ENCODE data around the gene MIS18BP1. TPM values are rescaled to one million over a fixed set of nuclear protein-coding genes. Genes with fewer than 3 reads are reported as not detected.
"Not testable (repeated sequence)": the region's sequence is repeated elsewhere in the genome, so short reads cannot be mapped to it uniquely, and the experiment has no call there.

Gene MIS18BP1
- total RNA-seq, result 1 to 10 TPM; 4.7 to 7.0 (median 6.1) TPM

GRCh38 chr14:45253070-45253753 lies at the start of gene MIS18BP1:
MIS18BP1 (minus strand) TSS chr14:45253202; CDS start chr14:45247286, 5,916 bp downstream.
- Histone ChIP-seq H3K4me1 (peaks cover 6 to 13% of the 10 kb centered on the region in 2 donors), H3K9me3 (no peaks in the 10 kb centered on the region), H3K27ac (peak within 1 kb of the TSS; percentile 77 to 87 (median 82)), H3K36me3 (no peaks in the 10 kb centered on the region), H3K27me3 (no peaks in the 10 kb centered on the region), H3K4me3 (peak within 1 kb of the TSS; percentile 66 to 83 (median 76))
- TF ChIP-seq POLR2A (IDR thresholded peaks at IDR 0.05), result peak; percentile 31 to 51
- TF ChIP-seq, protein P1, sequence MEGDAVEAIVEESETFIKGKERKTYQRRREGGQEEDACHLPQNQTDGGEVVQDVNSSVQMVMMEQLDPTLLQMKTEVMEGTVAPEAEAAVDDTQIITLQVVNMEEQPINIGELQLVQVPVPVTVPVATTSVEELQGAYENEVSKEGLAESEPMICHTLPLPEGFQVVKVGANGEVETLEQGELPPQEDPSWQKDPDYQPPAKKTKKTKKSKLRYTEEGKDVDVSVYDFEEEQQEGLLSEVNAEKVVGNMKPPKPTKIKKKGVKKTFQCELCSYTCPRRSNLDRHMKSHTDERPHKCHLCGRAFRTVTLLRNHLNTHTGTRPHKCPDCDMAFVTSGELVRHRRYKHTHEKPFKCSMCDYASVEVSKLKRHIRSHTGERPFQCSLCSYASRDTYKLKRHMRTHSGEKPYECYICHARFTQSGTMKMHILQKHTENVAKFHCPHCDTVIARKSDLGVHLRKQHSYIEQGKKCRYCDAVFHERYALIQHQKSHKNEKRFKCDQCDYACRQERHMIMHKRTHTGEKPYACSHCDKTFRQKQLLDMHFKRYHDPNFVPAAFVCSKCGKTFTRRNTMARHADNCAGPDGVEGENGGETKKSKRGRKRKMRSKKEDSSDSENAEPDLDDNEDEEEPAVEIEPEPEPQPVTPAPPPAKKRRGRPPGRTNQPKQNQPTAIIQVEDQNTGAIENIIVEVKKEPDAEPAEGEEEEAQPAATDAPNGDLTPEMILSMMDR (IDR thresholded peaks at IDR 0.05 in 4 of 5, conservative IDR thresholded peaks at IDR 0.05 in 1 of 5), result peak; percentile 43 to 76 (median 60)
- ATAC-seq (peak; percentile 93 to 96), DNase-seq (peak; percentile 87)
- intact Hi-C loops (cut with DNase I; ENCODE audit: low total_unique reads) (loop anchor here (1.0 to 2.0 kb wide), 2 partner anchors 15 to 118 kb away; partner anchors contain the start of genes FANCM and FKBP3), in situ Hi-C loops (cut with MboI; ENCODE audit: low sequenced_read_pairs in 4 of 4) (loop anchor here (25.0 kb wide), 1 partner anchor 341 kb away; no protein-coding TSS in a partner anchor)

DNA sequence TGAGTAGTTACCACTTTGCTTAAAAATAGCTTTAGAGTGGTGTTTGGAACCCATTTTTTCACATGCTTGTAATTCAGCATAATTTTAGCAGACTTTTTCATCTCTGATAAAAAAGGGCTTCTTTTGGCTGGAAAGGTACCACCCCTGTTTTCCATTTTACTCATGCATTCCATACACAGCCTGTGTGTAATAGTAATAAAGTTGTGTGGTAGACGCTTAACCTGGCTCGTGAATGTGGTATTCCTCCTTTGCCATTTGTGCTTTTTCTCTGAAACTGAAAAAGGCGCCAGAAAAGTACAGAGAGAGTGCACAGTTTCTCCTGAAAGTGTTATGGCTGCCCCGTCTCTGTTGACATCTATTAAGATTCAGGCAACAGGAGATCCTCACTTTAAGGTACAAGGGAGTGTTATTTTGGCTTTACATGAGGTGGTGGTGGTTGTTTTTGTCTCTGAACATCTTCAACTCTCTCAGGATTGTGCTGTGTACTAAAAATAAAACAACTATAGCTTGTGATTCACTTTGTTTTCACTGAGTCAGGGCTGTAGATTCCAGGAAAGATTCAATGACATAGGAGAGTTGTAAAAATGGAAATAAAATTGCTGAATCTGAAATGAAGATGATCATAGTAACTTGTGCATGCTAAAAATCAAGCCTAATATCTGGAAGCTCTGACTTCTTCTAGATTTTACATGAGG lies 45.6 kb upstream of the MIS18BP1 start:
- TF ChIP-seq, protein P1 (IDR thresholded peaks at IDR 0.05 in 4 of 5, conservative IDR thresholded peaks at IDR 0.05 in 1 of 5), result no peak
- no peak for TF ChIP-seq POLR2A (IDR thresholded peaks at IDR 0.05)
- H3K27me3 ChIP-seq, result no peaks in the 10 kb centered on the region
- in situ Hi-C loops (cut with MboI; ENCODE audit: low sequenced_read_pairs in 4 of 4) (no loop called here), intact Hi-C loops (cut with DNase I; ENCODE audit: low total_unique reads) (no loop called here)
- H3K36me3 ChIP-seq, result no peaks in the 10 kb centered on the region
- H3K9me3 ChIP-seq, result no peaks in the 10 kb centered on the region
- no peak overlapping the region for H3K27ac ChIP-seq
- H3K4me3 ChIP-seq, result no peak overlapping the region
- ATAC-seq, result no peak
- no peaks in the 10 kb centered on the region for H3K4me1 ChIP-seq
- DNase-seq, result no peak

DNA sequence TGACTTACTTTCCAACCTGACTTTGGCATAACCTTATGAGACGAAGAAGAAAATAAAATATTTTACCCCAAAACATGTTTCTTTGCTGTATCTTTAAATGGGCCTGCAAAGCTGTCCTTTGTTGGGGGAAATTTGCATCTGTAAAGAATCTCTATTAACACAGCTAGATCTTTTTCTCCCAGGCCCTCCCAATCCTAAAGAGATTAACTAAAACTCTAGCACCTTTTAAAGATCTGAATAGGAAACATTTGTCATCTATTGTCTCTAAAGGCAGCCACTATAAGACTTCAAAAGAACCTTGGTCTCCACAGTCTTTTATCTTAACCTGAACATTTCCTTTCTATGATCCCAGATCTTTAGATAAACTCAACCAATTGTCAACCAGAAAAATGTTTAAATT lies 41.8 kb upstream of the MIS18BP1 start:
- DNase-seq; H3K27me3 ChIP-seq; intact Hi-C loops (cut with DNase I; ENCODE audit: low total_unique reads); H3K4me1 ChIP-seq; H3K9me3 ChIP-seq; H3K4me3 ChIP-seq; H3K27ac ChIP-seq; in situ Hi-C loops (cut with MboI; ENCODE audit: low sequenced_read_pairs in 4 of 4); ATAC-seq; H3K36me3 ChIP-seq: not testable (repeated sequence)

- intact Hi-C loops (cut with DNase I; ENCODE audit: low total_unique reads), result no loop called here
- DNase-seq (no peak), ATAC-seq (no peak)
- H3K27ac ChIP-seq, result no peak overlapping the region
- in situ Hi-C loops (cut with MboI; ENCODE audit: low sequenced_read_pairs in 4 of 4), result no loop called here
- no peak overlapping the region for H3K4me3 ChIP-seq
- H3K9me3 ChIP-seq, result no peaks in the 10 kb centered on the region
- H3K27me3 ChIP-seq, result no peaks in the 10 kb centered on the region
- no peak for TF ChIP-seq POLR2A (IDR thresholded peaks at IDR 0.05)
- TF ChIP-seq, protein P1 (IDR thresholded peaks at IDR 0.05 in 4 of 5, conservative IDR thresholded peaks at IDR 0.05 in 1 of 5), result no peak
- H3K4me1 ChIP-seq, result no peaks in the 10 kb centered on the region
- no peaks in the 10 kb centered on the region for H3K36me3 ChIP-seq
Observed at GRCh38 chr14:45290547-45290946, 37.5 kb upstream of the MIS18BP1 start.

- in situ Hi-C loops (cut with MboI; ENCODE audit: low sequenced_read_pairs in 4 of 4), result no loop called here
- H3K36me3 ChIP-seq, result no peaks in the 10 kb centered on the region
- DNase-seq, result no peak
- ATAC-seq, result no peak
- H3K27ac ChIP-seq, result no peak overlapping the region
- H3K4me3 ChIP-seq, result no peak overlapping the region
- no peaks in the 10 kb centered on the region for H3K27me3 ChIP-seq
- H3K4me1 ChIP-seq, result no peaks in the 10 kb centered on the region
- no peaks in the 10 kb centered on the region for H3K9me3 ChIP-seq
- no peak for TF ChIP-seq POLR2A (IDR thresholded peaks at IDR 0.05)
- TF ChIP-seq, protein P1 (IDR thresholded peaks at IDR 0.05 in 4 of 5, conservative IDR thresholded peaks at IDR 0.05 in 1 of 5), result no peak
- intact Hi-C loops (cut with DNase I; ENCODE audit: low total_unique reads), result no loop called here
Observed at GRCh38 chr14:45287610-45288009, 34.6 kb upstream of the MIS18BP1 start.

All from gastrocnemius medialis (tissue), 4 donors.